Nephron progenitor cell (in vitro differentiated cells): ENCODE measurements around the gene MMS19.
"Not testable (repeated sequence)": the region's sequence is repeated elsewhere in the genome, so short reads cannot be mapped to it uniquely, and the experiment has no call there.

Experiments used
- DNase-seq: peaks from one replicate; pipeline ENCODE4 v3.0.0; 2021
- H3K27ac Mint-ChIP-seq: 2 replicates; pipeline ENCODE4 v1.8.0; 2021; ENCODE audit warnings: mild to moderate bottlenecking, moderate library complexity, mixed read lengths
- H3K27me3 Mint-ChIP-seq: 2 replicates; pipeline ENCODE4 v1.8.0; 2021; ENCODE audit warnings: mild to moderate bottlenecking, low read depth, mixed read lengths; ENCODE audit not compliant: poor library complexity
- H3K36me3 Mint-ChIP-seq: 2 replicates; pipeline ENCODE4 v1.8.0; 2021; ENCODE audit warnings: low read depth, mixed read lengths
- H3K4me1 Mint-ChIP-seq: 2 replicates; pipeline ENCODE4 v1.8.0; 2021; ENCODE audit warnings: mixed read lengths
- H3K4me3 Mint-ChIP-seq: 2 replicates; pipeline ENCODE4 v1.8.0; 2021; ENCODE audit warnings: mild to moderate bottlenecking, moderate library complexity, mixed read lengths
- H3K9me3 Mint-ChIP-seq: 2 replicates; pipeline ENCODE4 v1.8.0; 2021; ENCODE audit warnings: mild to moderate bottlenecking, moderate library complexity, mixed read lengths
- CTCF ChIP-seq: fragments of 200-600 bp; sonication (generic); IDR thresholded peaks from 2 replicates; pipeline ENCODE4 v1.5.0; 2021; ENCODE audit warnings: antibody characterized with exemption

MMS19 gene

GRCh38 chr10:97482381-97482780 is 15.8 kb downstream of the MMS19 start:
- Mint-ChIP-seq H3K4me1 (peaks cover 14% of the 10 kb centered on the region), H3K27me3 (no peaks in the 10 kb centered on the region), H3K9me3 (no peaks in the 10 kb centered on the region), H3K4me3 (no peak overlapping the region), H3K36me3 (peaks cover 46% of the 10 kb centered on the region), H3K27ac (no peak overlapping the region)
- no peak for TF ChIP-seq CTCF
- no peak for DNase-seq

- H3K36me3 Mint-ChIP-seq, result peaks cover 52% of the 10 kb centered on the region
These were observed 17.2 kb downstream of the MMS19 start for GRCh38 chr10:97481071-97481470.

GRCh38 chr10:97479939-97480338 is 18.3 kb downstream of the MMS19 start:
- H3K27ac Mint-ChIP-seq, result no peak overlapping the region
- no peaks in the 10 kb centered on the region for H3K27me3 Mint-ChIP-seq
- no peaks in the 10 kb centered on the region for H3K9me3 Mint-ChIP-seq
- DNase-seq, result peak; percentile 30
- peaks cover 7% of the 10 kb centered on the region for H3K4me1 Mint-ChIP-seq
- peaks cover 56% of the 10 kb centered on the region for H3K36me3 Mint-ChIP-seq
- no peak overlapping the region for H3K4me3 Mint-ChIP-seq
- TF ChIP-seq CTCF, result no peak

More at GRCh38 chr10:97481071-97481470, 17.2 kb downstream of the MMS19 start:
- peaks cover 8% of the 10 kb centered on the region for H3K4me1 Mint-ChIP-seq
- TF ChIP-seq CTCF, result no peak
- H3K27me3 Mint-ChIP-seq, result no peaks in the 10 kb centered on the region
- no peaks in the 10 kb centered on the region for H3K9me3 Mint-ChIP-seq
- H3K4me3 Mint-ChIP-seq, result no peak overlapping the region
- DNase-seq, result no peak
- H3K27ac Mint-ChIP-seq, result no peak overlapping the region

GRCh38 chr10:97479410-97479809 is 18.8 kb downstream of the MMS19 start:
- H3K27me3 Mint-ChIP-seq, H3K4me3 Mint-ChIP-seq, H3K27ac Mint-ChIP-seq, H3K9me3 Mint-ChIP-seq, DNase-seq, H3K4me1 Mint-ChIP-seq: not testable (repeated sequence)
- peaks cover 61% of the 10 kb centered on the region for H3K36me3 Mint-ChIP-seq

GRCh38 chr10:97475936-97476594 is 22.2 kb downstream of the MMS19 start:
- no peak for TF ChIP-seq CTCF
- no peak for DNase-seq
- Mint-ChIP-seq H3K36me3 (peaks cover 70% of the 10 kb centered on the region), H3K4me3 (no peak overlapping the region), H3K4me1 (peaks cover 7% of the 10 kb centered on the region), H3K9me3 (no peaks in the 10 kb centered on the region), H3K27me3 (no peaks in the 10 kb centered on the region), H3K27ac (no peak overlapping the region)

- Mint-ChIP-seq H3K4me1 (no peaks in the 10 kb centered on the region), H3K27me3 (no peaks in the 10 kb centered on the region), H3K4me3 (no peak overlapping the region), H3K27ac (no peak overlapping the region), H3K36me3 (peaks cover 66% of the 10 kb centered on the region), H3K9me3 (no peaks in the 10 kb centered on the region)
- no peak for DNase-seq
- no peak for TF ChIP-seq CTCF
These were observed 23.3 kb downstream of the MMS19 start for GRCh38 chr10:97474918-97475317.

- H3K9me3 Mint-ChIP-seq, H3K4me1 Mint-ChIP-seq, H3K27ac Mint-ChIP-seq: not testable (repeated sequence)
These were observed 29.4 kb downstream of the MMS19 start for GRCh38 chr10:97468781-97469180.

More at GRCh38 chr10:97468781-97469180, 29.4 kb downstream of the MMS19 start:
- not testable (repeated sequence) for H3K4me3 Mint-ChIP-seq, DNase-seq, H3K27me3 Mint-ChIP-seq
- H3K36me3 Mint-ChIP-seq, result peaks cover 40% of the 10 kb centered on the region
